Stimulated activated effector memory CD8-positive, alpha-beta T cell treated with anti-CD3 and anti-CD28 coated beads, Interleukin-12 subunit alpha, Interleukin-12 subunit beta, amount 100 ng/mL, for 72 hours (primary cell): ENCODE measurements around the gene LY6G6C.
"Not testable (repeated sequence)": the region's sequence is repeated elsewhere in the genome, so short reads cannot be mapped to it uniquely, and the experiment has no call there.

Experiments used
- ATAC-seq: fragments of 150-1000 bp; cut with Tn5 transposase; 2 replicates; pipeline ENCODE4 v1.10.0; 2021
- DNase-seq, 2 donors: peaks; one replicate each; pipeline ENCODE4 v3.0.0; 2021 to 2022; ENCODE audit warnings: low spot score in 2 of 2
- H3K27ac Mint-ChIP-seq: one replicate; pipeline ENCODE4 v1.8.0; 2022; ENCODE audit warnings: mild to moderate bottlenecking, mixed read lengths
- H3K36me3 Mint-ChIP-seq: one replicate; pipeline ENCODE4 v1.8.0; 2022; ENCODE audit warnings: mild to moderate bottlenecking, mixed read lengths
- H3K4me1 Mint-ChIP-seq: one replicate; pipeline ENCODE4 v1.8.0; 2022; ENCODE audit warnings: mixed read lengths
- H3K4me3 Mint-ChIP-seq: one replicate; pipeline ENCODE4 v1.8.0; 2022; ENCODE audit warnings: mild to moderate bottlenecking, mixed read lengths
- H3K9me3 Mint-ChIP-seq: one replicate; pipeline ENCODE4 v1.8.0; 2022; ENCODE audit warnings: mixed read lengths

The LY6G6C gene

DNA sequence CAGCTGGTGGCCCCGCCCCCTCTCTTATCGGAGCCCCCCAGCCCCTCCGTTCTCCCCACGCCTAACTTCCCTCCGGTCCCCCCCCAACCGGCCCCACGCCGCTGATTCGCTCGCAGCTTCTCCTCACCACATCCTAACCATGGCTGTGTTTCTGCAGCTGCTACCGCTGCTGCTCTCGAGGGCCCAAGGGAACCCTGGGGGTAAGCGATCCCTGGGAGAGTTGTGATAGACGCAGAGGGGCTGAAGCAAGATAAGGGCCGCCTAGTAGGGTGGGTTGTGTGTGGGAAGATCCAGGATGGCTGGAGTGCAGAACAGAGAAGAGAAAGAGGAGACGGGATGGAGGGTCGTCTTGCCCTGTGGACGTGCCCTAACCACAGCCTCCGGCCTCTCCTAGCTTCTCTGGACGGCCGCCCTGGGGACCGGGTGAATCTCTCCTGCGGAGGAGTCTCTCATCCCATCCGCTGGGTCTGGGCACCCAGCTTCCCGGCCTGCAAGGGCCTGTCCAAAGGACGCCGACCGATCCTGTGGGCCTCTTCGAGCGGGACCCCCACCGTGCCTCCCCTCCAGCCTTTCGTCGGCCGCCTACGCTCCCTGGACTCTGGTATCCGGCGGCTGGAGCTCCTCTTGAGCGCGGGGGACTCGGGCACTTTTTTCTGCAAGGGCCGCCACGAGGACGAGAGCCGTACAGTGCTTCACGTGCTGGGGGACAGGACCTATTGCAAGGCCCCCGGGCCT, 1.9 kb upstream of the LY6G6C start, which contains the start of gene MPIG6B:
TSS of gene MPIG6B (plus strand) at position 129 of the 735 bp plus-strand sequence. CDS start at position 140, 11 bp downstream.
- Mint-ChIP-seq H3K27ac (peak within 1 kb of the TSS; percentile 42), H3K4me3 (no peak within 1 kb of the TSS)

GRCh38 chr6:31722173-31722572, 627 bp upstream of the LY6G6C start:
- Mint-ChIP-seq H3K27ac (no peak overlapping the region), H3K4me3 (no peak overlapping the region), H3K9me3 (no peaks in the 10 kb centered on the region), H3K36me3 (peaks cover 8% of the 10 kb centered on the region), H3K4me1 (peaks cover 23% of the 10 kb centered on the region)
- ATAC-seq (no peak), DNase-seq (no peak)

More for the DNA sequence above, 1.9 kb upstream of the LY6G6C start, which contains the start of gene MPIG6B:
- peaks cover 33% of the 10 kb centered on the region for H3K4me1 Mint-ChIP-seq
- no peak for DNase-seq
- peaks cover 9% of the 10 kb centered on the region for H3K36me3 Mint-ChIP-seq
- H3K9me3 Mint-ChIP-seq = no peaks in the 10 kb centered on the region
- no peak for ATAC-seq

GRCh38 chr6:31720196-31720770, 1.3 kb downstream of the LY6G6C start:
- Mint-ChIP-seq H3K4me1 (peaks cover 5% of the 10 kb centered on the region), H3K4me3 (no peak overlapping the region), H3K36me3 (peaks cover 8% of the 10 kb centered on the region), H3K27ac (no peak overlapping the region), H3K9me3 (no peaks in the 10 kb centered on the region)
- ATAC-seq (no peak), DNase-seq (no peak)

DNA sequence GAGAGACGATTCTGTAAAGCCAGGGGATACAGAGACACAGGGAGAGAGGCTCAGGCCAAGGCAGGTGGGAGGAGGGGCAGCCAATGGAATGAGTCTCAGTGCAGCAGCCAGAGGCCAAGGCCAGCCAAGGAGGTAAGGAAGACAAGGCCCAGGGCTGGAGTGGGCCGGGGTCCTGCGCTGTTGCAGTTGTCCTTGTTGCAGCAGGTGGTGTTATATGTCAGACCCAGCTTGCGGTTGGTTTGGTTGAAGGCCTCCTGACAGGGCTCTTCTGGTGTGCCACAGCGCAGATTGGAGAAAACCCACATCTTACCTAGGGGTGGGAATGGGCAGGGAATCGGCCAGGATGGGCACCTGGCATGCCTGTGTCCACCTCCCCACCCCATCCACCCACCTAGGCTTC, 2.5 kb downstream of the LY6G6C start:
- H3K9me3 Mint-ChIP-seq = no peaks in the 10 kb centered on the region
- peak overlapping the region; percentile 60 for H3K27ac Mint-ChIP-seq
- H3K4me3 Mint-ChIP-seq = no peak overlapping the region

DNA sequence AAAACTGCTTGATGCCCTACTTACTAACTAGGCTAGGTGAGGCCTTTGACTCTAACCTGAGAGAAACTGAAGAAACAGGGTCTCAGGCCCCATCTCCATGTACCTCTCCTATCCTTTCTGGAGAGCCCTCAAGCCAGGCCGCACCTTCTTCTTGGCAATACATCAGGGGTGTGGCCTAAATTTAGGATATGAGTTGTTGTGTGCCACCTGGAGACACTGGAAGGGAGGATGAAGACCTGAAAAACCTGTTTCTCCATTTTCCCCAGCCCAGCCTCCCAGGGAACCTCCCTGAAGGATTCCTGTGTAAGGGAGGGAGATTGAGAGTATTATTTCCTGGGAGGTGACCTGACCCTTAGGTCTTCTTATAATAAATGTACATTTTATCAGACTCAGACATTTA, 3.3 kb downstream of the LY6G6C start:
- H3K27ac Mint-ChIP-seq = peak overlapping the region; percentile 10
- H3K4me3 Mint-ChIP-seq = no peak overlapping the region
- H3K4me1 Mint-ChIP-seq = no peaks in the 10 kb centered on the region
- peaks cover under 1% of the 10 kb centered on the region for H3K36me3 Mint-ChIP-seq
- H3K9me3 Mint-ChIP-seq = no peaks in the 10 kb centered on the region
- no peak for DNase-seq
- ATAC-seq = no peak

More for the DNA sequence above, 2.5 kb downstream of the LY6G6C start:
- peaks cover 8% of the 10 kb centered on the region for H3K36me3 Mint-ChIP-seq
- H3K4me1 Mint-ChIP-seq = peaks cover 4% of the 10 kb centered on the region
- no peak for ATAC-seq
- DNase-seq = no peak

DNA sequence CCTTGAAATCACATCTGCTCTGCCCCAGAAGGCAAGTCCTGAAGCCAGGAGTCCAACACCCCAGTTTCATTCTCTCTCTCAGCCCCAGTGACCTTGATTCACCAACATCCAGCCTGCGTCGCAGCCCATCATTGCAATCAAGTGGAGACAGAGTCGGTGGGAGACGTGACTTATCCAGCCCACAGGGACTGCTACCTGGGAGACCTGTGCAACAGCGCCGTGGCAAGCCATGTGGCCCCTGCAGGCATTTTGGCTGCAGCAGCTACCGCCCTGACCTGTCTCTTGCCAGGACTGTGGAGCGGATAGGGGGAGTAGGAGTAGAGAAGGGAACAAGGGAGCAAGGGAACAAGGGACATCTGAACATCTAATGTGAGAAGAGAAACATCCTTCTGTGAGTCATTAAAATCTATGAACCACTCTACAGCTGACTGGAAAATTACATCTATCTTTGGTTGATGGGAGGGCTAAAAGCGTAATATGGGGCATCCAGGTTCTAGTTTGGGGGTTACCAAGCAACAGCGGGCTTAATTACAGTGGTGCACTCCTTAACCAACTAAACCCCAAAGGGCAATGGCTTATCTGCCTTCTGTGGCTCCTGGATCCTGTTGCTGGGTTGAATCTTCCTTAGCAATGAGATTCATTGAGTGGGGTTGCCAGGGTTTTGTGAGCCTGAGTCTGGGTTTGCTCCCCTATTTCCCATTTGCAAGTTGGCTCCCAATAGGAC, 3.9 kb downstream of the LY6G6C start:
- ATAC-seq (no peak), DNase-seq (no peak)
- Mint-ChIP-seq H3K4me1 (no peaks in the 10 kb centered on the region), H3K36me3 (no peaks in the 10 kb centered on the region), H3K4me3 (no peak overlapping the region), H3K27ac (no peak overlapping the region), H3K9me3 (no peaks in the 10 kb centered on the region)

GRCh38 chr6:31715022-31715958, 6.3 kb downstream of the LY6G6C start, which contains the start of gene LY6G6D:
LY6G6D (plus strand) TSS chr6:31715348; CDS start chr6:31715356, 8 bp downstream.
- H3K9me3 Mint-ChIP-seq = no peaks in the 10 kb centered on the region
- H3K36me3 Mint-ChIP-seq = no peaks in the 10 kb centered on the region
- ATAC-seq = no peak
- H3K4me1 Mint-ChIP-seq = peaks cover 18% of the 10 kb centered on the region
- H3K27ac Mint-ChIP-seq = no peak within 1 kb of the TSS
- DNase-seq = no peak
- H3K4me3 Mint-ChIP-seq = no peak within 1 kb of the TSS

DNA sequence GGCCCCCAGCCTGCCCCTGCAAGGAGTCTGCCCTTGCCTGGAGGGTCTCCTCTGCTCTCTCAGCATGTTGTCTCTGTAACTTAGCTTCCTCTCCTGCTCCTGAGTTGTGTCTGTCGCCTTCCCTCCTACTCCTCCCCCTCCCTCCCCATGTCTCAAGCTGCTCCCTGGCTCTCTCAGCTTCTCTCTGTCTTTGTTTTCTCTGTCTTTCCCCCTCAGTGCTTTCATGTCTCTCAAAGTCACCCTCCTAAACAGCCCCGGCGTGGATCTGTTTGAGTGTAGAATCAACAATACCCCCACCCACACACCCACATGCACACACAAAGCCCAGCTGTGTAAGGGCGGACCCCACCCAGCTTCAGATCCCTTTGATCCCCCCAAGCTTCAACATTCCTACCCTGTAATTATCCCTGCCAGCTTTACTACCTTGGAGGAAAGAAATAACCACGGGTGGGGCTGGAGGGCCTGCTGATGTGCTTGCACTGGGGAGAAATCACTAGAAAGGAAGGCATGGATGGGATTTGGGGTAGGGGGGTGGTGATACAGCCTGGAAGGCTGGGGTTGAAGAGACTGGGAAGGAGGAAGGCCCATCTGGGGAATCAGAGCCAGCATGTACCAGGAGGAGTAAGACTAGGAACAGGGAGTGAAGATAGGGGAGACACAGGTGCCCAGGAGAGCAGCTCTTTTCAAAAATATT, 7.4 kb downstream of the LY6G6C start:
- DNase-seq (no peak), ATAC-seq (no peak)
- Mint-ChIP-seq H3K36me3 (no peaks in the 10 kb centered on the region), H3K4me1 (peaks cover 18% of the 10 kb centered on the region), H3K4me3 (no peak overlapping the region), H3K27ac (no peak overlapping the region), H3K9me3 (no peaks in the 10 kb centered on the region)

DNA sequence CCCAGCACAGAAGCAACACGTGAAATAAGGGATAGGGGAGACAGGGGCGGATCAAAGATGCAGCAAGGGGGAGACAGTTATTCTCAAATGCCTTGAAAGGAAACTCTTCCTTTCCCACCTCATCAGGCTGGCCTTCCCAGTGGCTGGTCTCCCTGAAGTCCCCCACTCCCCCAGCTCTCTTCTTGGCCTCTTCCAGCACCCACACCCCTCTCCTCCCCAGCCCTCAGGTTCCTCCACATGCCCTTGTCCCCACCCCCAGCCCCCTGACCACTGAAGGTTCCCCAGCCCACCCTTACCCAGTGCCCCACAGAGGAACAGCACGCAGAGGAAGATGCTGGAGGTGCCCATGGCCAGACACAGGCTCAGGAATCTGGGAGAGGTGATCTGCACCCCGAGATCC, 8.1 kb downstream of the LY6G6C start:
- Mint-ChIP-seq H3K27ac (no peak overlapping the region), H3K9me3 (no peaks in the 10 kb centered on the region), H3K4me3 (no peak overlapping the region), H3K36me3 (no peaks in the 10 kb centered on the region), H3K4me1 (peaks cover 18% of the 10 kb centered on the region)
- no peak for DNase-seq
- no peak for ATAC-seq

GRCh38 chr6:31712296-31712695, 9.2 kb downstream of the LY6G6C start:
- ATAC-seq = peak; percentile 46
- H3K27ac Mint-ChIP-seq = peak overlapping the region; percentile 63
- DNase-seq = no peak

DNA sequence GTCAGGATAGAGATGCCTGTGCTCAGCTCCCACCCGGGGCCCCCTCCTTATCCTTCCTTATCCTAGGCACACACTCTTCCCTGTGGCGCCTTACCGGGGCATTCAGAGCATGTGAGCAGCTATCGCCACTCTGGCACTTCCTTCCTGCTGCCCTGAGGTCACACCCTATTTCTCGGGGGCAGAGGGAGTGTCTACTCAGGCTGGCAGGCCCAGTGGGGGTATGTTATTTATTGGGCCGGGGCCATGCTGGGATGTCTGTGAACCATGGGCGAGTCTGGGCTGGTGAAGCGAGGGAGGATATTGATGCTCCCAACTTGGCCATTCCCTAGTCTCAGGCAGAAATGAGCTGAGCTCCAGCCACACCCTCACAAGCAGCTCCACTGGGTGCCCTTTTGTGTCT, 10.3 kb downstream of the LY6G6C start:
- no peak for DNase-seq
- Mint-ChIP-seq H3K4me1 (peaks cover 18% of the 10 kb centered on the region), H3K27ac (peak overlapping the region; percentile 63), H3K4me3 (peak overlapping the region; percentile 26), H3K9me3 (no peaks in the 10 kb centered on the region), H3K36me3 (no peaks in the 10 kb centered on the region)
- ATAC-seq = peak; percentile 42

More at GRCh38 chr6:31712296-31712695, 9.2 kb downstream of the LY6G6C start:
- no peaks in the 10 kb centered on the region for H3K9me3 Mint-ChIP-seq
- peaks cover 18% of the 10 kb centered on the region for H3K4me1 Mint-ChIP-seq
- no peaks in the 10 kb centered on the region for H3K36me3 Mint-ChIP-seq
- no peak overlapping the region for H3K4me3 Mint-ChIP-seq

DNA sequence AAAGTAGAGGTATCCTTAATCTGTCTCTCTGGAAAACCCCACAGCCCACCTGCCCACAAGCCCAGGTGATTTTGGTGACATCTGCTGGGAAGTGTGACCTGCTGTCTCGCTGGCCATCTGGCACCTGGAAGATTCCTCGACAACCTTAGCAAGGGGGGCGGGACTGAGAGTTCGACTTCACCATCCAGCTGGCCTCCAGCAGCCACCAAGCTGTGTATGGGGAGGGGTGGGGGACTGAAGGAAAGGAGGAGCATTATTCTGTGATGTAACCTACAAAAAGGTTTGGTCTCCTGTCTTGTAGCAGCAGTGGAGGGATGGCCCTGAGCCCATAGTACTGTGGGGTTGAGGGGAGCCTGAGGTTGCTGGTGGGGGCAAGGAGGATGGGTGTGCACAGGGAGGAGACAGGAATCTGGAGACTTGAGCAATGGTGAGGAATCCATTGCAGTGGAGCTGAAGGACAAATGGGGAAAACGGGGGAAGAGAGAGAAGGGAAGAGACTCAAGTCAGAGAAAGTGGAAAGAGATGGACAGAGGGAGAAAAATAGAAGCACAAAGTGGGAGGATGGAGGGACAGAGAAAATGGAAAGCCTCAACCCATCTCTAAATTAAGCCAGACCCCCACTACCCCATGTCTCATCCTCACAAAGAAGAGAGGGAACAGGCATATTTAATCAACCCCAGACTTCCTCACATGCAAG, 10.9 kb downstream of the LY6G6C start:
- Mint-ChIP-seq H3K4me3 (peak overlapping the region; percentile 26), H3K27ac (peak overlapping the region; percentile 63), H3K36me3 (no peaks in the 10 kb centered on the region), H3K4me1 (peaks cover 18% of the 10 kb centered on the region), H3K9me3 (no peaks in the 10 kb centered on the region)
- no peak for ATAC-seq
- no peak for DNase-seq

DNA sequence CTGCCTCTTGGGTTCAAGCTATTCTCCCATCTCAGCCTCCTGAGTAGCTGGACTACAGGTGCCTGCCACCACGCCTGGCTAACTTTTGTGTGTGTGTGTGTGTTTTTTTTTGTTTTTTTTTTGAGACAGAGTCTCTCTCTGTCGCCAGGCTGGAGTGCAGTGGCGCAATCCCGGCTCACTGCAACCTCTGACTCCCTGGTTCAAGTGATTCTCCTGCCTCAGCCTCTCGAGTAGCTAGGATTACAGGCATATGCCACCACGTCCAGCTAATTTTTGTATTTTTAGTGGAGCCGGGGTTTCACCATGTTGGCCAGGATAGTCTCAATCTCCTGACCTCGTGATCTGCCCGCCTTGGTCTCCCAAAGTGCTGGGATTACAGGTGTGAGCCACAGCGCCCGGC, 12.4 kb downstream of the LY6G6C start:
- DNase-seq, H3K4me3 Mint-ChIP-seq, H3K9me3 Mint-ChIP-seq, H3K27ac Mint-ChIP-seq, ATAC-seq, H3K36me3 Mint-ChIP-seq: not testable (repeated sequence)
- peaks cover 18% of the 10 kb centered on the region for H3K4me1 Mint-ChIP-seq

DNA sequence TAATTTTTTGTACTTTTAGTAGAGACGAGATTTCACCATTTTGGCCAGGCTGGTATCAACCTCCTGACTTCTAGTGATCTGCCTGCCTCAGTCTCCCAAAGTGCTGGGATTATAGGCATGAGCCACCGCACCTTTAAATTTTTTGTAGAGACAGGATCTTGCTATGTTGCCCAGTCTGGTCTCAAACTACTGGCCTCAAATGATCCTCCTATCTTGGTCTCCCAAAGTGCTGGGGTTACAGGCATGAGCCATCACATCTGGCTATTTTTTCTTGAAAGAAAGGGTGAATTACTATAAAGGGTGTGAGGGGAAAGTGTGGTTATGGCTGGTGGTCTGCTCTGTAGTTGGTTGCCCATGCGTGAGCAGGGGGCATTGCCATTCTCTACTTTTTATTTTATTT, 13.3 kb downstream of the LY6G6C start:
- H3K4me3 Mint-ChIP-seq = no peak overlapping the region
- H3K36me3 Mint-ChIP-seq = no peaks in the 10 kb centered on the region
- peaks cover 22% of the 10 kb centered on the region for H3K4me1 Mint-ChIP-seq
- no peak overlapping the region for H3K27ac Mint-ChIP-seq
- no peak for DNase-seq
- H3K9me3 Mint-ChIP-seq = no peaks in the 10 kb centered on the region
- ATAC-seq = no peak
